ENCODE measurements around the gene SLC7A10. TPM values are rescaled to one million over a fixed set of nuclear protein-coding genes. Genes with fewer than 3 reads are reported as not detected.
"Not testable (repeated sequence)": the region's sequence is repeated elsewhere in the genome, so short reads cannot be mapped to it uniquely, and the experiment has no call there.

The SLC7A10 gene
- total RNA-seq, 2 experiments from 2014 or later: not detected

GRCh38 chr19:33193269-33193864, 32.3 kb downstream of the SLC7A10 start:
- CTCF ChIA-PET: interaction anchor here (0.9 kb wide), 1 partner anchor 53 kb away, joined by 3 read pairs; no protein-coding TSS in a partner anchor
- Mint-ChIP-seq H3K4me3 (peak overlapping the region; percentile 16), H3K9me3 (no peaks in the 10 kb centered on the region), H3K27ac (no peak overlapping the region), H3K36me3 (no peaks in the 10 kb centered on the region), H3K4me1 (ENCODE audit: low read depth) (no peaks in the 10 kb centered on the region), H3K27me3 (peaks cover 39% of the 10 kb centered on the region)
- intact Hi-C loops (cut with micrococcal nuclease): no loop called here
- no peak for DNase-seq
- POLR2A ChIA-PET: no interaction called here

- DNase-seq: no peak
- no peaks in the 10 kb centered on the region for H3K4me1 Mint-ChIP-seq (ENCODE audit: low read depth)
- H3K4me3 Mint-ChIP-seq: no peak overlapping the region
- H3K9me3 Mint-ChIP-seq: no peaks in the 10 kb centered on the region
- H3K36me3 Mint-ChIP-seq: no peaks in the 10 kb centered on the region
- intact Hi-C loops (cut with micrococcal nuclease): no loop called here
- ChIA-PET CTCF (interaction anchor here (0.6 to 1.4 kb wide), 3 partner anchors 11 to 214 kb away, joined by 3 to 4 read pairs (median 3); no protein-coding TSS in a partner anchor), POLR2A (no interaction called here)
- peaks cover 36% of the 10 kb centered on the region for H3K27me3 Mint-ChIP-seq
- no peak overlapping the region for H3K27ac Mint-ChIP-seq
Measured at GRCh38 chr19:33192010-33192409, 33.6 kb downstream of the SLC7A10 start.

- Mint-ChIP-seq H3K9me3 (no peaks in the 10 kb centered on the region), H3K27ac (no peak overlapping the region), H3K4me1 (ENCODE audit: low read depth) (no peaks in the 10 kb centered on the region), H3K36me3 (no peaks in the 10 kb centered on the region), H3K4me3 (no peak overlapping the region), H3K27me3 (peaks cover 31% of the 10 kb centered on the region)
- intact Hi-C loops (cut with micrococcal nuclease): no loop called here
- CTCF ChIA-PET: interaction anchor here (0.6 to 1.4 kb wide), 3 partner anchors 10 to 215 kb away, joined by 3 to 4 read pairs (median 3); no protein-coding TSS in a partner anchor
- POLR2A ChIA-PET: no interaction called here
- no peak for DNase-seq
Measured at GRCh38 chr19:33191501-33191900, 34.1 kb downstream of the SLC7A10 start.

- DNase-seq; H3K27ac Mint-ChIP-seq; H3K4me1 Mint-ChIP-seq (ENCODE audit: low read depth); intact Hi-C loops (cut with micrococcal nuclease); H3K9me3 Mint-ChIP-seq; POLR2A ChIA-PET; H3K36me3 Mint-ChIP-seq; H3K4me3 Mint-ChIP-seq: not testable (repeated sequence)
- CTCF ChIA-PET: interaction anchor here (1.7 kb wide), 1 partner anchor 14 kb away, joined by 4 read pairs; no protein-coding TSS in a partner anchor
- peaks cover 31% of the 10 kb centered on the region for H3K27me3 Mint-ChIP-seq
Measured at GRCh38 chr19:33191092-33191491, 34.6 kb downstream of the SLC7A10 start.

GRCh38 chr19:33189453-33189852, 36.2 kb downstream of the SLC7A10 start:
- POLR2A ChIA-PET: no interaction called here
- CTCF ChIA-PET: interaction anchor here (0.6 to 1.7 kb wide), 3 partner anchors 12 to 489 kb away, joined by 3 to 4 read pairs (median 3); no protein-coding TSS in a partner anchor
- Mint-ChIP-seq H3K36me3 (no peaks in the 10 kb centered on the region), H3K27ac (no peak overlapping the region), H3K9me3 (no peaks in the 10 kb centered on the region), H3K4me3 (no peak overlapping the region), H3K27me3 (peaks cover 28% of the 10 kb centered on the region), H3K4me1 (ENCODE audit: low read depth) (no peaks in the 10 kb centered on the region)
- intact Hi-C loops (cut with micrococcal nuclease): no loop called here
- DNase-seq: no peak

- POLR2A ChIA-PET: no interaction called here
- intact Hi-C loops (cut with micrococcal nuclease): no loop called here
- H3K27ac Mint-ChIP-seq: no peak overlapping the region
- DNase-seq: no peak
- H3K36me3 Mint-ChIP-seq: no peaks in the 10 kb centered on the region
- H3K4me3 Mint-ChIP-seq: no peak overlapping the region
- H3K9me3 Mint-ChIP-seq: no peaks in the 10 kb centered on the region
- peaks cover 12% of the 10 kb centered on the region for H3K27me3 Mint-ChIP-seq
- no peaks in the 10 kb centered on the region for H3K4me1 Mint-ChIP-seq (ENCODE audit: low read depth)
- CTCF ChIA-PET: interaction anchor here (1.0 to 1.3 kb wide), 3 partner anchors 8 to 42 kb away, joined by 3 to 9 read pairs (median 3); no protein-coding TSS in a partner anchor
Measured at GRCh38 chr19:33187183-33187540, 38.5 kb downstream of the SLC7A10 start.

GRCh38 chr19:33186431-33187182, 39.0 kb downstream of the SLC7A10 start:
- Mint-ChIP-seq H3K27ac (no peak overlapping the region), H3K27me3 (peaks cover 7% of the 10 kb centered on the region), H3K4me1 (ENCODE audit: low read depth) (no peaks in the 10 kb centered on the region), H3K36me3 (no peaks in the 10 kb centered on the region), H3K9me3 (no peaks in the 10 kb centered on the region), H3K4me3 (no peak overlapping the region)
- CTCF ChIA-PET: interaction anchor here (1.0 to 1.4 kb wide), 4 partner anchors 8 to 42 kb away, joined by 3 to 9 read pairs (median 4); no protein-coding TSS in a partner anchor
- POLR2A ChIA-PET: interaction anchor here (0.6 kb wide), 1 partner anchor 49 kb away, joined by 6 read pairs; no protein-coding TSS in a partner anchor
- intact Hi-C loops (cut with micrococcal nuclease): no loop called here
- DNase-seq: no peak

- ChIA-PET CTCF (interaction anchor here (0.6 to 4.6 kb wide), 24 partner anchors 8 to 828 kb away, joined by 3 to 37 read pairs (median 4); partner anchors contain the start of genes CEBPA, CEBPG, CEP89 and FAAP24), POLR2A (interaction anchor here (0.8 to 3.0 kb wide), 4 partner anchors 17 to 205 kb away, joined by 3 to 47 read pairs (median 9); partner anchors contain the start of genes CEBPG, CEP89 and FAAP24)
- Mint-ChIP-seq H3K27me3 (peaks cover 3% of the 10 kb centered on the region), H3K4me3 (peak overlapping the region; percentile 96), H3K27ac (peak overlapping the region; percentile 96), H3K9me3 (peaks cover 2% of the 10 kb centered on the region), H3K4me1 (ENCODE audit: low read depth) (peaks cover 28% of the 10 kb centered on the region), H3K36me3 (peaks cover 7% of the 10 kb centered on the region)
- intact Hi-C loops (cut with micrococcal nuclease): loop anchor here (1.0 to 5.0 kb wide), 8 partner anchors 17 to 995 kb away; partner anchors contain the start of genes CEBPG, FAAP24, LSM14A and NUDT19
- no peak for DNase-seq
Measured at GRCh38 chr19:33177417-33177979, 48.2 kb downstream of the SLC7A10 start.

GRCh38 chr19:33176670-33177416, 48.8 kb downstream of the SLC7A10 start:
- peak; percentile 98 for DNase-seq
- ChIA-PET POLR2A (interaction anchor here (0.8 to 3.0 kb wide), 6 partner anchors 13 to 205 kb away, joined by 3 to 47 read pairs (median 4); partner anchors contain the start of genes CEBPG, CEP89 and FAAP24), CTCF (interaction anchor here (0.8 to 4.6 kb wide), 26 partner anchors 8 to 601 kb away, joined by 3 to 37 read pairs (median 4); partner anchors contain the start of genes CEBPA, CEBPG, CEP89 and FAAP24)
- H3K27me3 Mint-ChIP-seq: peaks cover 3% of the 10 kb centered on the region
- peaks cover 2% of the 10 kb centered on the region for H3K9me3 Mint-ChIP-seq
- peaks cover 30% of the 10 kb centered on the region for H3K4me1 Mint-ChIP-seq (ENCODE audit: low read depth)
- peaks cover 7% of the 10 kb centered on the region for H3K36me3 Mint-ChIP-seq
- peak overlapping the region; percentile 96 for H3K4me3 Mint-ChIP-seq
- peak overlapping the region; percentile 96 for H3K27ac Mint-ChIP-seq
- intact Hi-C loops (cut with micrococcal nuclease): loop anchor here (1.0 to 5.0 kb wide), 8 partner anchors 17 to 995 kb away; partner anchors contain the start of genes CEBPG, FAAP24, LSM14A and NUDT19

GRCh38 chr19:33175886-33176669, 49.6 kb downstream of the SLC7A10 start:
- Mint-ChIP-seq H3K4me3 (peak overlapping the region; percentile 96), H3K27me3 (peaks cover 3% of the 10 kb centered on the region), H3K4me1 (ENCODE audit: low read depth) (peaks cover 30% of the 10 kb centered on the region), H3K9me3 (peaks cover 2% of the 10 kb centered on the region), H3K36me3 (peaks cover 7% of the 10 kb centered on the region), H3K27ac (peak overlapping the region; percentile 96)
- CTCF ChIA-PET: interaction anchor here (1.0 to 4.6 kb wide), 18 partner anchors 8 to 602 kb away, joined by 3 to 37 read pairs (median 4); partner anchors contain the start of gene CEBPA
- POLR2A ChIA-PET: interaction anchor here (0.6 to 3.0 kb wide), 6 partner anchors 12 to 204 kb away, joined by 3 to 47 read pairs (median 4); partner anchors contain the start of genes CEBPG, CEP89 and FAAP24
- peak; percentile 50 for DNase-seq
- intact Hi-C loops (cut with micrococcal nuclease): loop anchor here (2.0 to 5.0 kb wide), 6 partner anchors 31 to 996 kb away; partner anchors contain the start of genes CEBPG, FAAP24, LSM14A and NUDT19

Measured in activated CD4-positive, alpha-beta memory T cell treated with anti-CD3 and anti-CD28 coated beads for 36 hours (primary cell).